SH-SY5Y (cell line): ENCODE data around the gene SUSD2.

Experiments used
- GATA2 ChIP-seq: IDR thresholded peaks from 2 replicates; pipeline ENCODE4 v1.6.1; 2011; ENCODE audit warnings: mild to moderate bottlenecking, low read depth, low read length
- GATA3 ChIP-seq: IDR thresholded peaks from 2 replicates; pipeline ENCODE4 v1.6.1; 2011; ENCODE audit warnings: low read depth, mild to moderate bottlenecking, low read length, moderate library complexity

The SUSD2 gene, protein sequence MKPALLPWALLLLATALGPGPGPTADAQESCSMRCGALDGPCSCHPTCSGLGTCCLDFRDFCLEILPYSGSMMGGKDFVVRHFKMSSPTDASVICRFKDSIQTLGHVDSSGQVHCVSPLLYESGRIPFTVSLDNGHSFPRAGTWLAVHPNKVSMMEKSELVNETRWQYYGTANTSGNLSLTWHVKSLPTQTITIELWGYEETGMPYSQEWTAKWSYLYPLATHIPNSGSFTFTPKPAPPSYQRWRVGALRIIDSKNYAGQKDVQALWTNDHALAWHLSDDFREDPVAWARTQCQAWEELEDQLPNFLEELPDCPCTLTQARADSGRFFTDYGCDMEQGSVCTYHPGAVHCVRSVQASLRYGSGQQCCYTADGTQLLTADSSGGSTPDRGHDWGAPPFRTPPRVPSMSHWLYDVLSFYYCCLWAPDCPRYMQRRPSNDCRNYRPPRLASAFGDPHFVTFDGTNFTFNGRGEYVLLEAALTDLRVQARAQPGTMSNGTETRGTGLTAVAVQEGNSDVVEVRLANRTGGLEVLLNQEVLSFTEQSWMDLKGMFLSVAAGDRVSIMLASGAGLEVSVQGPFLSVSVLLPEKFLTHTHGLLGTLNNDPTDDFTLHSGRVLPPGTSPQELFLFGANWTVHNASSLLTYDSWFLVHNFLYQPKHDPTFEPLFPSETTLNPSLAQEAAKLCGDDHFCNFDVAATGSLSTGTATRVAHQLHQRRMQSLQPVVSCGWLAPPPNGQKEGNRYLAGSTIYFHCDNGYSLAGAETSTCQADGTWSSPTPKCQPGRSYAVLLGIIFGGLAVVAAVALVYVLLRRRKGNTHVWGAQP

DNA sequence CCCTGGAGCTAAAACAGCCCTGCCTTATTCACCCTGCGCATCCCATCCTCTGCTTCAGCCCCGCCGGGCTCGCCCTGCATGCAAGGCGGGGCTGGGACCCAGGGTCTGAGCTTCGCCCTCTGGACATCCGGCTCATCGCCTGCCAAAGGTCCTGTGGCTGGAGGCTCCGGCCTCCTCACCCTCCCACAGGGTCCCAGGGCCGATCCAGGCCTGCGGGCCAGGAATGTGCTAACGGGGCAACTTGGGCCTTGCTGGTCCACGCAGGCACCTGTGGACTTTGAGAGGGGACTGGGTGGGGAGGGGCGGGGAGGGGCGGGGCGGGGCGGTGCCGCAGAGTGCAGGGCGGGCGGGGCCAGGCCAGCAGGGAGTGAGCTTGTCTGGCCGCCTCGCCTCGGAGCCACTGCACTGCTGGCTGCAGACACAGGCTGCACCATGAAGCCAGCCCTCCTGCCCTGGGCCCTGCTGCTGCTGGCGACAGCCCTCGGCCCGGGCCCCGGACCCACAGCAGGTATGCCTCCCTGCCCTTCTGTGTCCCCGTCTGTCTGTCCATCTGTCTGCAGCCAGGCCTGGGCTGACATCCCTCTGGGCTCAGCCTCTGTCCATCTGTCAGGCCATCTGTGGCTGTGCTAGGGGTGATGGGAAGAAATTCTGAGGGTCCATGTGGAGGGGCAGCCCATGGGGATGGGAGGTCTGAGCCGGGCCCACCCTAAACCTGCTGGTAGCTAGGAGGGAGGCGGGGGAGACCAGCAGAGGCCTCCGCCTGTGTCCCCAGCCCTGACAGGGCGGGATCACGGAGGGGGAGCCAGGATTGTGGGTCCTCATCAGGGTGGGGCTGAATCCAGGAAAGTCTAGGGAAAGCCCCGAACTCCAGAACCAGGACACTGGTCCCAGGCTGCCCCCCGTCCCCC, at the start of gene SUSD2:
Gene SUSD2, plus strand, starts transcription at position 400 of the 908 bp plus-strand sequence. Its CDS starts 33 bp downstream, at position 433.
- TF ChIP-seq GATA2 (no peak), GATA3 (no peak)

DNA sequence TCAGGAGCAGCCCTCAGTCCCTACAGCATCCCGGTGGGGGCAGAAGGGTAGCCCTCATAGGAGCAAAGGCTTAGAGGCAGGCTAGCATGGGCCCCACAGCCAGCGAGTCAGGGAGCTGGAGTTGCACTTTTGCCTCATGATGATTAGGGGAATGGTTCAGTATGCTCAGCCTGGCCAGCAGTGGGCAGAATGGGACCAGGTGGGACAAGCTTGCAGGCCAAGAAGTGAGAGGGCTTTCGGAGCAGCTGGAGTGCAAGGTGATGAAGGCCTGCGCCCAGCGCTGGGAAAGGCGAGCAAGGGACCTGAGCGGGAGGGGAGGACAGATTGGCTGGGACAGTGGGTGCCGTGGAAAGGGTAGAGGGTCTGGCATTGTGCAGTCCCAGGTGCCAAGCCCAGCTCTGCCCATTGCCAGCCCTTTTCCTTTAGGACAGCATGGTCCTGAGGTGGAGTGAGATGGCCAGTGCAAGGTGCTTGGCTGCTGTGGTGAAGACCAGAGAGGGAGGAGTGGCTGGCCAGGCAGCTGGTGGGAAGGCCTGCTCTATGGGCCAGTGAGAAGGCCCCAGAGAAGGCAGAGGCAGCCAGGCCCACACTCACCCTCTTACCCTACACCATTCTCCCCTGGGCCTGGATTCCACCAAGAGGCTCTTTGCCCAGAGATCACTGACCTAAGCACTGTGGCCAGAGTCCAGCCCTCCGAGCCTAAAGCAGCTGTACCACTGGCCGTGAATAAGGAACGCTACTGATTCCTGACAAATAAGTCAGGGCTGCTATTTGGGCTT, 47.9 kb upstream of the SUSD2 start:
- TF ChIP-seq GATA2 = no peak
- TF ChIP-seq GATA3 = no peak

DNA sequence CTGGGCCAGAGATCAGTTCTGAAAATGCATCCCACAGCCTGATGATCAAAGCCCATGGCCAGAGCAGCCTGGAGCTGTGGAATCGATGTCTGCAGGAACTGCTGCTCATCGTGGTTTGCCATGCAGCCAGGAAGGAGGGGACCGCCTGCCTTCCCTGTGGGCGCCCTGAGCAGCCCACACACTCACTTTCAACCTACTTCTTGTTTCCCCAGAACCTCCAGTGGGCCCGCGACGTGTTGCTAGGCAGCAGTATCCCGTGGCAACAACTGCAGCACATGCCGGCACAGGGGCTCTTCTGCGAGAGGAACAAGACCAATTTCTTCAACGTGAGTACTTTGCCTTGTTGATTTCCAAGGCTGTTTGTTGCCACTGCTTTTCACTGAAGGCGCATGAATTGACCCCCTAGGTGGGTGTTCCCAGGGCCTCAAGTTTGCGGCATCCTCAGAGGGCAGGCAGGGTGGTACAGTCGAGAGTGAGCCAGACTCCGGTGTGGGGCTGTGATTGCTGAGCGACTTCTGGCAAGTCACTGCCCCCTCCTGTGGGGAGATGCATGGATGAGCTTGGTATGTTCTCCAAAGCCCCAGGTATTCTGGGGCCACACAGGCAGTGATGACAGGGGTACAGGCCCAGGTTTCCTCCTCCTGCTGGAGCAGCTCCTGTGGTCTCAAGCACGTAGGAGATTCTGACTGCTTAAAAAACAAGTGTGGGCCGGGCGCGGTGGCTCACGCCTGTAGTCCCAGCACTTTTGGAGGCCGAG, 47.0 kb upstream of the SUSD2 start:
- no peak for TF ChIP-seq GATA2
- TF ChIP-seq GATA3 = no peak

DNA sequence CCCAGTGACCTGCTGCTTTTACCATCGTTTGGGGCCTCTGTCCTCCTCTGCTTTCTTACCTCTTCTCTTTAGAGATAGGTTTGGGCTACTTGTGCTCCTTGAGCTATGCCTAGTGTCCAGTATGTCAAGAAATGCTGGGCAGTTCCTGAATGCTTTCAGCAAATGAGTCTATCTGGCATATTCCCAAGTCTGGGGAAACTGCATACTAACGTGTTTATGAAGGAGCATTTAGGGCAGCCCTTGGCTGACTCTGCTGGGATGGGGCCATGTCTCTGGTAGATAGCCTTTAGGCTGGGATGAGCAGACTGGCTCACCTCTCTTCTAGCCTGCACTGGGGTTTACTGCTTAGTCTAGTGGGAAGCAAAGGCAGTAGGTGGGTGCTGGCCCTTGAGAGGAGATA, 43.7 kb upstream of the SUSD2 start:
- TF ChIP-seq GATA3 = no peak
- TF ChIP-seq GATA2 = no peak

DNA sequence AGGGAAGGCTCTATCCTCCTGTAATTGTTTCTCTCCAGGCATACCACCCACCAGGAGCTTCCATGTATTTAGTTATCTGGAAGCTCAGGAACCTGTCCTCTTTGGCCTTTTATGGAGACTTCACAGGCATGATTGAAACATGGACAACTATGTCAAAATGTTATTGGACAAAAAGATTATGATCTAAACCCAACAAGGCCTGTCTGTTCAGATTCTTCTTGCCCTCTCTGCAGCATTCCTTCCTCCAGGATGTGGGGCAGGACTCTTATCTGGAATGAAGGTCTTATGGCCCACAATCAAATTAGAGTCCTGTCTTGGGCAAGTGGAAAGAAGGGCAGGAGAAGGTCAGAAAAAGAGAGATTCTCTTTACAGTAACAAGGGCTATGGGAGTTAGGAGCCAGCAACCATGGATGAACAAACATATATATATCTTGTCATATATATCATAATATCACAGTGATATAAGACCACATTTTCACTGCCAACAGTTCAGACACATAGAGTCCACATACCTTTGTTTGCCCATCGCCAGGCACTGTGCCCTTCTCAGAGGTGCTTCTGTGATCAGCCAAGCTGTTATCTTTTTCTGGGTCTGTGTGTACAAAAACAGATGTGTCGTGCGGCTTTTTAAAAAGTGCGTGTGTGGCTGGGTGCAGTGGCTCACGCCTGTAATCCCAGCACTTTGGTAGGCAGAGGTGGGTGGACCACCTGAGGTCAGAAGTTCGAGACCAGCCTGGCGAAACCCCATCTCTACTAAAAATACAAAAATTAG, 42.5 kb upstream of the SUSD2 start:
- TF ChIP-seq GATA3 (no peak), GATA2 (no peak)

DNA sequence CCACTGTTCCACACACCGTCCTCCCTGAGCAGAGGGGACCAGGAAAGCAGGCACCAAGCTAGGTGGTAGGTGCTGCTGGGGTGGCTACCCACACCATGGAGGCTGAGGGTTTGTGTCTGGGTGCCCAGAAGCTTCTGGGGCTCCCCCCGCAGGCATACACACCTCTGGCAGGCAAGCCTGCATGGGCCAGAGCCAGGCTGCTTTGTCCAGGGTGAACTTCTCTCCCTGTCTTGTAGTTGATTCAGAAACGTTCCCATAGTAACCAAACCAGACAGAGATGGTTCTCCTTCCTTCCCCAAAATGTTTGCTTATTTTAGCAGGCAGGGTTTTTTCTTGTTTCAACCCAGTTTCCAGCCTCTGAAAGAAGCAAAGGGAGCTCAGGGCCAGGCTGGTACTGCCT, 40.9 kb upstream of the SUSD2 start:
- TF ChIP-seq GATA3 = no peak
- TF ChIP-seq GATA2 = no peak

DNA sequence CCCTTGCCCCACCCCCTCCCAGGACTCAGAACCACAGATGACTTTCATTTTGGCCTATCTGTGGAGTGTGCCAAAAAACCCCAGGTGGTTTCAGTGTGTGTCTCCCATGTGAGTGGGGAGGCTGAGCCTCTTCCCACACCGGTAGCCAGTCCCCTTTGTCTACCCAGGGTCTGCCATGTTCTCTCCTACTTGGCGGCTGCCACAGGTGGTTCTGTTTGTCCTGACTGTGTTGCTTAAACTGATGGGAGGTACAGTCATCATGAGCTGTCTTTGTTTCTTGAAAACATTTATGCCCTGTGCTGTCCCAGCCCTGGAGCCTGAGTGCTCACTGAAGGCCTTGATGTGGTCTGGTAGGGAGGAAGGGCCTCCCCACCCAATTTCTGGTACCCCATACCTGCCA, 39.7 kb upstream of the SUSD2 start:
- TF ChIP-seq GATA2 (no peak), GATA3 (no peak)

DNA sequence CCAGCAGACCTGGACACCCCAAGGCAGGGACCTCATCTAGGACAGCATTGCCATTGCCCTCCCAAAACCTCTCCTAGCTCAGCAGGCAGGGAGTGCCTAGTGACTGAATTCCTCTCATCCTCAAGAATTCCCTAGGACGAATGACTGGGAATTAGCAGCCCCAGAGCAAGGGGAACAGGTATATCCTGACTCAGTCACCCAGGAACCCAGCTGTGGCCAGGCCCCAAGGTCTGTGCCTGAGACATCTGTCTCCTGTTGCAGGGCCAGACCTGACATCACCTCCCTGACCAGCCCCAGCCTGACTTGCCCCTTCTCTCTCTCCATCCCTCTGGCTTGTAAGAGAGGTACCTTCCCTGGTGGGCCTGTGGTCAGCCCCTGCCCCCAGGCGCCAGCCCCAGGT, 39.0 kb upstream of the SUSD2 start:
- no peak for TF ChIP-seq GATA2

DNA sequence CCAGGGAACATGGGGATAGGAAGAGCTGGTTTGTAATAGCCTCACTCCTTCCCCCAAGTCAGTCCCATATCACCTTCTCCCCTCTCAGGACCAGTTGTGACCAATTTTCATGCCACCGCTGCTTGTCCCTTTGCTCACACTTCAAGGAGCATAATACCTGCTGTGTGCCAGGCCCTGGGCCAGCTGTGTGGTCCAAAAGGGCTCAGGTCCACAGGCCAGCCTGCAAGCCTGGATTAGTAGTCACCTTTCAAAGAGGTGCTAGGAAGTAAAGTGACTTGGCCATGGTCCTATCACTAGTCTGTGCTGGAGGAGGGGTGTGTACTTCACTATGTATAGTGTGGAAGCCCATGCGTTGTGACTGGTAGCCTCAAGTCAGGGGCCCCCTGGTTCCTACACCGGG, 38.5 kb upstream of the SUSD2 start:
- TF ChIP-seq GATA3 (no peak), GATA2 (no peak)

DNA sequence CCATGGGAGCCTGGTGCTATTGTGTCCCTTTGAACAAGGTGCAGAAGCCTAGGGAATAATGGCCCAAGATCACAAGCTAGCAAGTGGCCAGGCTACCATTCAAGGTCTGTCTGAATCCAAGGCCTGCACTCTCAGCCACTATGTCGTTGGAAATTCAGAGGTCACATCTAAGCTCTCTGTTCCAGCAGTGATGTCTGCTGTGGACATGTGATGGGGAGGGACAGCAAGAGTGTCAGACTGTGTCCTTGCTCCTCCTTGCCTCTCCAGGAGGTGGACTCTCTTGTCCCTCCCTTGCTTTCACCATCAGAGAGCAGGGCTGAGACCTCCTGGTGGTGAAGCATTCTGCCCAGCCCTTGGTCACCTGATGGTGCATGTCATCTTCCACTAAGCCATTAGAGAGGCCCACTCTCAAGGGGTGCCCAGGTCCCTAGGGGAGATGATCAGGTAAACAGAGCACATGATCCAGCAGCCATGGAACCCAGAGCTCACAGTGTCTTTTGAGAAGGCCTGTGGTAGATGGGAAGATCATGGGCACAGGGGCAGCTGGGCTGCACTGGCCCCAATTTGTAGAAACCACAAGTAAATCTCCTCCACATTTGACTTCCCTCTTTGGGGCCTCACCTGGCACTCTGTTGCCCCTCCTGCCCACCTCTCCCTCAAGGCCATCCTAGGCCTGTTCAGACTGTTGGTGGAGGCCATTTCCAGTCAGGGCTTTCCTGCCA, 37.1 kb upstream of the SUSD2 start:
- no peak for TF ChIP-seq GATA3
- TF ChIP-seq GATA2 = no peak

DNA sequence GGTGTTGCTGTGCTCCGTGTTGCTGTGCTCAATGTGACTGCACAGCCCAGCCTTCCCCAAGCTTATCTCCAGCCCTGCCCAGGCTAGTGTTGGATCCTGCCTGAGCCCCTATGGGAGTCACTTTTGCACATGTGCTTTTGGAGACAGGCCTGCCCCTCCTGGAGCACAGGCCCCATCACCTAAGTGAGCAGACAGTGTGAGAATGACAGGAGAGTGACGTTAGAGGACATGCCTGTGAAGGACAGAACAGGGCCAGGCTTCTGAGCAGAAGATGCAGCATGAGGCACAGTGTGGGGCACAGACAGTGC, 36.6 kb upstream of the SUSD2 start:
- TF ChIP-seq GATA3 = no peak
- no peak for TF ChIP-seq GATA2

DNA sequence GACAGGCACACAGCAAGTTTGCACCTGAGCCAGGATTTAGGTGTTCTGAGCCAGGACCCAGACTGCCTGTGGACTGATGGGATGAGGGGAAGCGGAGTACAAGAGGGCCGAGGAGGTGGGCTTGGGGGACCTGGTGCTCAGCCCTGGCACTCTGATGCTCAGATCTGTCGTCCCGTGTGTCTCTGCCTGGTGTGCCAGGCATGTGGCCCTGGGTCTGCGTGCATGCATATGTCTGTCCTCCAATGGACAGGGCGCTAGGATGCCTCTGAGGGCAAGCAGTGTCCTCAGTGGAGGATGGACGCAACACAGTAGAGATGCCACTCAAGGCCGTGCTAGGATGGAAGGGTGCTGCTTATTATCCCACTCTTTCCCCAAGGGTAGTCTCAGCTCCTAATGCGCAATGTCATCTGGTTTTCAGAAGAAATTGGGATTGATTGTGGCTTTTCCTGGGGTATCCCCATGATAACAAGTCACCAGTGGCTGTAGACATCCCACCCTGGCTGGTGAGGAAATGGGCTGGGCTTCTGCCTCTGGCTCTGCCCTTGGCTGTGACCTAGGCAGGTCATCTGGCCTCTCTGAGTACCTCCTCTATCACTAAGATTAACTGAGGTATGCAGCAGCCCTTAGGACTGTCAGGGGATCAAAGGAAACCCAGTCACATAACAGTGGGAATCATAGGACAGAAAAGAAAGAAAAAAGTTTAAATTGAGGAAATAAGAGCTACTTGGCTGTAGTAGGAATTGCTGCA, 35.7 kb upstream of the SUSD2 start:
- no peak for TF ChIP-seq GATA2
- no peak for TF ChIP-seq GATA3
